NCI-H2107 treated with DMSO at 0.1 percent for 48 hours (cell line): ENCODE data around the gene SLC7A7.
"Not testable (repeated sequence)": the region's sequence is repeated elsewhere in the genome, so short reads cannot be mapped to it uniquely, and the experiment has no call there.

Source experiments
- DNase-seq: peaks from one replicate; lab custom pipeline; 2025; ENCODE audit not compliant: unreplicated experiment; lab: John Stamatoyannopoulos, UW

SLC7A7 gene

DNA sequence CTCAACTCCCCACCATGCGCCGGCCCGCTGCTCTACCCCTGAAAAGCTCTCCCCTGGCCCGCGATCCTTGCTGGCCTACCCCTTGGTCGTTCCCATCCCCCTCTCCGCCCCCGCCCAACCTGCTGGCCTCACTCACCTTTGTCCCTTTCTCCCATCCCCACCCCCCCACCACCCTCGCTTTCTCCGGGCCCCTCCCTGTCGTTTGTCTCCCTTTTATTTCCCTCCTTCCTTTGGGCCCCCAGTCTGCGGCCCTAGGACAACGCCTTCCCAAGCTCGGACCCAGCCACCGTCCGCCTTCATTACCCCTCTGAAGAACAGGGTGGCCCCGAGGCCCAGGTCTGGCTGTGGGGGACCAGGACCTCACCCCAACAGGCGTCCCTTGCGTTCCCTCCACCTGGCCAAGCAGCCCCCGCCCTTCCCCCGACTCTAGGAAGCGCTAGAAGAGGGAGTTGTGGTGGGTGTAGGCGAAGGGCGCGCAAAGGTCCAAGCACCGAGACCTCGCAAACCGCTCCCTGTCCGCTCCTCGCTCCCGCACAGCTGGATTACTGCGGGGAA lies 6.9 kb upstream of the SLC7A7 start:
- no peak for DNase-seq

GRCh38 chr14:22821193-22822015 lies 6.2 kb upstream of the SLC7A7 start:
- DNase-seq, result peak; percentile 40

DNA sequence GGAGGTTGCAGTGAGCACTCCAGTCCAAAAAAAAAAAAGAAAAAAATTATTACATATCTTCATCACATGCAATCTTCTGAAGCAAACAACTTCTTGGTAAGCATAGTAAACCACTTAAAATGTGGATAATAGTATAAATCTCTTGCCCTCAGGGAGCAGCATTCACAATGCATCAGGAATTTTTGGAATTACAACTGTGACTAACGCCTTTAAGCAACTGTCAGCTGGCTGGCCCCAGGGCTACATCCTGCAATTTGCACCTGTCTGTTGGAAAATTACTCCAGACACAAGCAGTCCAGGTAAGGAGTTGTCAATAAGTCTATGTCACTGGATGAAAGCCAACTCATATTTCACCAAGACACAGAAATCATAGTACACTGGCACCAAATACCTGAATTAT lies 5.5 kb upstream of the SLC7A7 start:
- DNase-seq, result no peak

GRCh38 chr14:22819151-22819988 lies 4.1 kb upstream of the SLC7A7 start:
- DNase-seq, result no peak

DNA sequence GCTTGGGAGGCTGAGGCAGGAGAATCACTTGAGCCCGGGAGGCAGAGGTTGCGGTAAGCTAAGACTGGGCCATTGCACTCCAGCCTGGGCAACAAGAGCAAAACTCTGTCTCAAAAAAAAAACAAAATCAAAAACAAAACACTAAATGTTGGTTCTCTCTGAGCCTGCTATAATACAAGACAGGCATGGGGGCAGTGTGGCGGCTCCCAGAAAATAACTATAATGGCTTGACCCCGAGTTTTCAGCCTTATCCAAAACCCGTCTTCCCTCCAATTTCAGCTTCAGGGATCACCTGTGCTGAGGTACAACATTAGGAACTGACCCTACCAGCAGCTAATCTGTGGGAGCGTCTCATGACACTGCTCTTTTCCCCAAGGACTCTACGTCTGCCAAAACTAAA lies 862 bp downstream of the SLC7A7 start:
- no peak for DNase-seq

DNA sequence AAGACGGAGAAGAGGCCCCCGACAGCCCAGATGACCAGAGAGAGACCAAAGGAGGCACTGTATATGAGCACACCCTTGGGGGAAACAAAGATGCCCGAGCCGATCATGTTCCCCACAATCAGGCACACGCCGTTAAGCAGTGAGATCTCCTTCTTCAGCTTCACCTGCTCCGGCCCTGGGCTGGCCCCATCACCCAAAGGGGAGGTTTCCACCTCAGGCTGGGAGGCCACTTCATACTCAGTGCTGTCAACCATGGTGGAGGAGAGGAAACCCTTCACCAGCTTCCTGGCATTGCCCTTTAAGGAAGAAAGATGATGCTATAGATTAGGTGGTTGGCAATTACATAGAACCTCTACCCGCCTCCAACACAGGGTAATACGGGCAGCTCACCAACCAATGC lies 2.1 kb downstream of the SLC7A7 start:
- DNase-seq, result no peak

DNA sequence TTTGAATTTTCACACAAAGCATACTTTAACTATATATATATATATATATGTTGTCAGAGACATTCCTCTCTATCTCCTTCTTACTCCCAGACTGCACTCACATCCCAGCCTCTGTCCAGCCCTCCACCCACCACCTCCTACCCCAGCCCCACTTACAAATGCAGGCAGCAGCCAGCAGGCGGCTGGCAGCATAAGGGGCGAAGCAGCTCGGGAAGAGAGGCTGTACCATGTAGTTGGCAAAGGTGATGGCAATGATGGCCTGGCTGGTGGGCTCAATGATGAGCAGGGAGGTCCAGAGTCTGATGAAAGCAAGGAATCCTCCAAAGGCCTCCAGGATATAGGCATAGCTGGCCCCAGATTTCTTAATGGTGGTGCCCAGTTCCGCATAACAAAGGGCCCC lies 2.5 kb downstream of the SLC7A7 start:
- DNase-seq, result no peak

DNA sequence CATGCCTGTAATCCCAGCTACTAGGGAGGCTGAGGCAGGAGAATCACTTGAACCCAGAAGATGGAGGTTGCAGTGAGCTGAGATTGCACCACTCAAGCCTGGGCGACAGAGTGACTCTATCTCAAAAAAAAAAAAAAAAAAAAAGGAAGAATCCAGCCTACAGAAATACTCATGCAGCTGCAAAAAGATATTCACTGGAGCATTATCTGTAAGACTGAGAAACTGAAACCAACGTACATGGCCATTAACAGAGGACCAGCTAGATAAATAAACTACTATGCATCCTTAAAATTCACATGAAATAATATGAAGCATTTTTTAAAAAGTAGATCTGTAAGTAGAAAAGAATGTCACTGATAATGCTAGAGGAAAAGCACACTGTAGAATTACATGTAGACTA lies 3.5 kb downstream of the SLC7A7 start:
- DNase-seq, result no peak

DNA sequence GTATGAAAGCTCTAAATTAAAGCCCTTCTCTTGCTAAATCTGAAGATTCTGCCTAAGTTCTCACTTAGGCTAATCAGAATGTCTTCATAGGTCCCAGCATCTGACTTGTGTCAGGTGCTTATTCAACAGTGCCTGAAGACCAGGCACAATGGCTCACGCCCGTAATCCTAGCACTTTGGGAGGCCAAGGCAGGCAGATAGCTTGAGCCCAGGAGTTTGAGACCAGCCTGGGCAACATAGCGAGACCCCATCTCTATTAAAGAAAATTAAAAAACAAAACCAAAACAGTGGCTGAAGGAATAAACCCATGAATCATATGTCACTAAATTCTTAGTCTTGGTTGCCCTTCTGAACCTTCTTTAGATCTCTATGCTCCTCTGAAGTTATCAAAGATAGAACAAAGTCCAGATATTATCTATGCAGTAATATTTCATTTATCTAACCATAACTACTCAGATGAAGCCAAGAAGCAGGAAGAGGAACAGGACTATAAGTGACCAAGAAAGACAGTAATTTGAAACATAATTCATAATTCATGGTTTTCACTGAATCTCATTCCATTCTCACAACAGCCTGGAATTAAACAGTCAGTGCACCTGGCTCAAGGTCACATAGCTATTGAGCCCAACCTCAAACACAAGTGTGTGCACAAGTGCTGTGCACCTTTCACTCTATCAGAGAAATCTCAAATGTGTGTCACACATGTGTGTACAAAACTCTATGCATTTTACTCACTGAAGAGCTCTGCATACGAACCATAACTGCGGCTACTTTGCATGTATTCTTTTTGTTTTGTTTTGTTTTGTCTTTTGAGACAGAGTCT lies 6.6 kb downstream of the SLC7A7 start:
- no peak for DNase-seq

GRCh38 chr14:22807432-22808087 lies 7.7 kb downstream of the SLC7A7 start:
- no peak for DNase-seq

DNA sequence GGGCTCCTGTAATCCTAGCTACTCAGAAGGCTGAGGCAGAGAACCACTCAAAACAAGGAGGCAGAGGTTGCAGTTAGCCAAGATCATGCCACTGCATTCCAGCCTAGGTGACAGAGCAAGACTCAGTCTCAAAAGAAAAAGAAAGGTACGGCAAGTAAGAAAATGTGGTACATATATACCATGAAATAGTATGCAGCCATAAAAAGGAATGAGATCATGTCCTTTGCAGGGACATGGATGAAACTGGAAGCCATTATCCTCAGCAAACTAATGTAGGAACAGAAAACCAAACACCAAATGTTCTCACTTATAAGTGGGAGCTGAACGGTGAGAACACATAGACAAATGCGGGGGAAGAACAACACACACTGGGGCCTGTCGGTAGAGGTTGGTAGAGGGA lies 10.0 kb downstream of the SLC7A7 start:
- DNase-seq, result not testable (repeated sequence)

DNA sequence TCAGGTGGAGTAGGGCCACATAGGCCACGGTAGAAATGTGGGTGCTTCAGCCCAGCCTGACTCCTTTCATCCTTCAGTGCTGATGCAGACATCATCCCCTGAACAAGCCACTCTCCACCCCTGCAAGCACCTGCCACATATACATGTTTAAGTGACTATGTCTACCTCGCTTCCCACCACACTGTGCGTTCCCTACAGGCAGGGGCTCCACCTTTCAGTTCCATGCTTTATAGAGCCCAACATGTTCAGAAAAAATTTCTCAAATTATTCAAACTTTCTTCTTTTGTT lies 11.6 kb downstream of the SLC7A7 start:
- DNase-seq, result no peak

GRCh38 chr14:22802860-22803686 lies 12.2 kb downstream of the SLC7A7 start:
- no peak for DNase-seq

DNA sequence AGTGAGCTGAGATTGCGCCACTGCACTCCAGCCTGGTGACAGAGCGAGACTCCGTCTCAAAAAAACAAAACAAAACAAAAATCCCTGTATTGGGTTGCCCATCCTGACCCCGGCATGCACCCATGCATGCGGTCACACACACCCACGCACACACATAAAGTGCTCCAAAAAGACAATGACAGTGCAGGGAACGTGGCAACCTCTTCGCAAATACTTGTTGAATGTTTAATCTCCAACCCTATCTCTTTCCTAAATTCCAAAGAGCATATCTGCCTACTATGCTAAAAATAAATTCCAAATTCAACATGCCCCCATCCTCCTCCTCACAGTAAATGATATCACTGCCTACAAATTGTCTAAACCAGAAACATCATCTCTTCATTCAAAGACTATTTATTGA lies 13.5 kb downstream of the SLC7A7 start:
- DNase-seq, result no peak

GRCh38 chr14:22800346-22800745 lies 14.9 kb downstream of the SLC7A7 start:
- no peak for DNase-seq

DNA sequence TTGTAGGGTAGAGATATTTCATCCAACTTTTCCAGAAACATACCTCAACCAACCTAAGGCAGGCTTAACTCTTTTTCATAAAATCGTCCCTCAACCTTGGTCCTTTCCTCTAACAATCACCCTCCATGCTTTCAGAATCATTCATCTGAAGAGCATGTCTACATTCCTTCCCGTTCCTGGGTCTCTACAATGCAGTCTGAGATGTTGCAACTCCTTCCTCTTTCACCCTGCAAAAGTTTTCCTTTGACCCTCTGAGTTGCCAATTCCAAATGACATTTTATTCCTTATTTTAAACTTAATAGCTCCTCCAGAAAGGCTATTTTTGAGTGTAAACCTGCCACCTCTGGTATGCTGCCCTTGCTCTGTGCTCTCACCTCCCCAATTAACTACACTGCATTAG lies 16.7 kb downstream of the SLC7A7 start:
- DNase-seq, result no peak

DNA sequence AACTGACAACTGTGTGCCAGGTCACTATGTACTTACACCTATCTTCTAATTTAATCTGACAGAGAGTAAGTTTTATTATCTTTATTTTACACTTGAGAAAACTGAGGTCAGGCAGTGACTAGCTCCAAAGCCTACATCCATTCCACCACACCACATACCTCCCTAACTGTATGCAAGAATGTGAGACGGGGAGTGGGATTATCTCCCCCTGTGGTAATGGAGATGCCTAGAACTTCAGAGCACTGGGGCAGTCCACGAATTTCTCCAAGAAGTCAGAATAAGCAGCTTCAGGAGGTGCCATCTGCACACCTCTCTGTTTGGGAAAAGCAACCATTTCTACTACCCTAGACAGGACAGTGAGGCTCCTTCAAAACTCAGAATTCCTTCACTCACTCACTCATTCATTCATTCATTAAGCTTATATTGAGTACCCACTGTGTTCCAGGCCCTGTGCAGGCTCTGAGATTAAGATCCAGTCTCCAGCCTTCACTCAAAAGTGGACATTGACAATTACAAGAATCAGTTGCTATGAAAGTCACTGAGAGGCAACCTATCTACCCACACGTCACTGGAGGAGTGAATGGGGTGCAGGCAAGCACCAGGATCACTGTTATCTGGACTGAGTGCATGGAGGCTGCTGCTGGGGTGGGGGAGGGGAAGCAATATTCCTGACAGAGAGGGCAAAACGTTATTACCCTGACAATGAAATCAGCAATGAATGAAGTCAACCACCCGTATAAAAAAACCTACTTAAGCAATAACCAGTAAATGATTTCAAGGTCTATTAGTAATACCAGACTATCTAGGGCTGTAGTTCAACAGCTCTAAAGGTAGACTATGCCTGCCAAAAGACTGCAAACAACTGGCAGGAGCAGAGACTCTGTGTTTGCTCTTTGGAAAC lies 18.0 kb downstream of the SLC7A7 start:
- DNase-seq, result no peak

- no peak for DNase-seq
These were observed 19.0 kb downstream of the SLC7A7 start for GRCh38 chr14:22796087-22796707.

DNA sequence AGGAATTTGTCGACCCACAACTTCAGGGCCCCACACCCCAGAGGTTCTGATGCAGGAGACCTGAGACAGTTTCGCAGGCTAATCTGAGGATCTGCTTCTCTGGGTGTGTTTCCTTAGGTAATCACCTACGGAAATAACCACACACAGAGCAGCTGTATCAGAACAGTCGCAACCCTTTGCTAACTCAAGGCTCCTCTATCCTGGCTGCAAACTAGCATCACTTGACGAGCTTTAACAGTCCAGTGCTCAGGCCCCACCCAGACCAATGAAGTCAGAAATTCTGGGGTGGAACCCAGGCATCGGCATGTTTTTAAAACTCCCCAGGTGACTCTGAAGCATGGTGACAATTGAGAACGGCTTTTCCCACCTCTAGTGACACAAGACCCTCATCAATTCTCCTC lies 20.7 kb downstream of the SLC7A7 start:
- no peak for DNase-seq
